Spleen (tissue), 11 donors: ENCODE measurements around the gene DSE. TPM values are rescaled to one million over a fixed set of nuclear protein-coding genes. Genes with fewer than 3 reads are reported as not detected.

Experiments
- DNase-seq: peaks from one replicate; pipeline ENCODE4 v3.0.0-alpha.2; 2020
- H3K27ac ChIP-seq, 8 donors: fragments of 200-600 bp; sonication (generic) in 7 of 8; 1 replicate in 4 of 8; 2 replicates in 4 of 8; pipeline versions ENCODE4 v1.5.0 to v1.8.0; 2016 to 2021; ENCODE audit warnings: inconsistent platforms in 4 of 8, mild to moderate bottlenecking in 4 of 8, moderate library complexity in 1 of 8
- H3K27me3 ChIP-seq, 7 donors: fragments of 200-600 bp; sonication (generic) in 6 of 7; replicated peaks in 1 of 7; 1 replicate in 4 of 7; 2 replicates in 3 of 7; pipeline versions ENCODE4 v1.5.0 to v1.8.0; 2016 to 2021; ENCODE audit warnings: inconsistent platforms in 3 of 7, mild to moderate bottlenecking in 1 of 7
- H3K36me3 ChIP-seq, 6 donors: fragments of 200-600 bp; sonication (generic) in 5 of 6; 1 replicate in 4 of 6; 2 replicates in 2 of 6; pipeline versions ENCODE4 v1.5.0 to v1.8.0; 2016 to 2021; ENCODE audit warnings: inconsistent platforms in 2 of 6
- H3K4me1 ChIP-seq, 6 donors: fragments of 200-600 bp; sonication (generic) in 5 of 6; 1 replicate in 3 of 6; 2 replicates in 3 of 6; pipeline versions ENCODE4 v1.5.0 to v1.8.0; 2016 to 2021; ENCODE audit warnings: inconsistent platforms in 3 of 6
- H3K4me3 ChIP-seq, 8 donors: fragments of 200-600 bp; sonication (generic) in 7 of 8; 1 replicate in 4 of 8; 2 replicates in 4 of 8; pipeline versions ENCODE4 v1.5.0 to v1.8.0; 2016 to 2021; ENCODE audit warnings: inconsistent platforms in 4 of 8, mild to moderate bottlenecking in 4 of 8, moderate library complexity in 2 of 8
- H3K9me3 ChIP-seq, 8 donors: fragments of 200-600 bp; sonication (generic) in 7 of 8; 1 replicate in 4 of 8; 2 replicates in 4 of 8; pipeline versions ENCODE4 v1.5.0 to v1.8.0; 2016 to 2021; ENCODE audit warnings: inconsistent platforms in 4 of 8
- CTCF ChIP-seq, 11 experiments: fragments of 200-600 bp in 7 of 11; fragments of 450-650 bp in 4 of 11; sonication (generic) in 4 of 11; IDR thresholded peaks in 8 of 11; conservative IDR thresholded peaks in 3 of 11; 1 replicate in 7 of 11; 2 replicates in 4 of 11; pipeline versions ENCODE4 v1.4.0 to v1.8.0; 2016 to 2021; ENCODE audit warnings: antibody characterized with exemption in 11 of 11, inconsistent platforms in 4 of 11, mild to moderate bottlenecking in 1 of 11
- POLR2A ChIP-seq, 3 donors: fragments of 450-650 bp; IDR thresholded peaks; one replicate each; pipeline ENCODE4 v1.5.1; 2017; ENCODE audit warnings: antibody characterized with exemption in 3 of 3, mild to moderate bottlenecking in 1 of 3
- POLR2AphosphoS5 ChIP-seq, 3 donors: sonication (generic); formaldehyde crosslinking; IDR thresholded peaks; one replicate each; pipeline ENCODE4 v1.5.1; 2017; ENCODE audit warnings: antibody characterized with exemption in 3 of 3
- WGBS, 5 donors: extraction: QIAGEN DNeasy Blood & Tissue Kit in 3 of 5; methylation state at CpG; one replicate each; pipeline versions ENCODE4 v1.1.5 to v1.1.7; 2013 to 2018; 5-methylcytosine and 5-hydroxymethylcytosine counted together
- intact Hi-C: fragments of 100-400 bp; cut with DNase I; formaldehyde crosslinking; loops from one replicate; pipeline ENCODE4 v1.15.0; 2023; ENCODE audit warnings: low total_unique reads
- polyA plus RNA-seq, 3 donors: library from polyadenylated mRNA; stranded (reverse); fragments of 200-250 nt; gene quantifications; one replicate each; pipeline ENCODE4 v1.2.1, GENCODE V29; 2013
- total RNA-seq, 7 donors: library from RNA; depleted of rRNA in 3 of 7; stranded (reverse); fragments of >200 nt in 3 of 7; fragmentation: NEBNext Ultra II Directional in 4 of 7; extraction: Animal tissue kit (Norgen Biotek cat#: 25700) in 4 of 7; gene quantifications; one replicate each; pipeline versions ENCODE4 v1.1.0 to v1.2.1, GENCODE V29; 2016 to 2021
- donor health status: healthy with polysubstance abuse.
- donor health status: DM: no; HTN: no; CAD: no; lungs with moderate emphysema.
- donor health status: DM: no; HTN: no; CAD: no.
- donor health status: Bipolar disorder and iron deficiency.
- donor health status: healthy.
- donor health status: DM: no; HTN: no; CAD: no.
- donor health status: DM: yes; HTN: yes; CAD: no.

The DSE gene
- total and polyA plus RNA-seq, 10 donors = 8.2 to 82.3 (median 61.7) TPM

GRCh38 chr6:116461932-116462885, 91.5 kb downstream of the DSE start:
- peaks cover 18 to 73% (median 53%) of the 10 kb centered on the region in 6 donors for H3K4me1 ChIP-seq
- TF ChIP-seq CTCF (IDR thresholded peaks at IDR 0.05 in 8 of 11, conservative IDR thresholded peaks at IDR 0.05 in 3 of 11) = peak in 1 of 11 experiments; percentile 3
- TF ChIP-seq POLR2AphosphoS5 (IDR thresholded peaks at IDR 0.05) = peak; percentile 68 to 85 (median 83)
- TF ChIP-seq POLR2A (IDR thresholded peaks at IDR 0.05) = peak in 1 of 3 donors; percentile 21
- DNase-seq = peak; percentile 96
- H3K27me3 ChIP-seq = peaks cover 0 to 7% (median 0%) of the 10 kb centered on the region in 7 donors
- no peaks in the 10 kb centered on the region for H3K9me3 ChIP-seq
- H3K27ac ChIP-seq = peak overlapping the region; percentile 79 to 94 (median 90)
- H3K4me3 ChIP-seq = peak overlapping the region; percentile 42 to 78 (median 58)
- intact Hi-C loops = no loop called here
- 2 to 7% (median 3%) methylated on average over 41 to 84 of the region's 84 CpGs for WGBS, 5 donors
- no peaks in the 10 kb centered on the region for H3K36me3 ChIP-seq

- peaks cover 0 to 7% (median 0%) of the 10 kb centered on the region in 7 donors for H3K27me3 ChIP-seq
- 49 to 66% (median 57%) methylated on average over 4 of the region's 4 CpGs for WGBS, 5 donors
- H3K9me3 ChIP-seq = no peaks in the 10 kb centered on the region
- DNase-seq = no peak
- peaks cover 18 to 82% (median 53%) of the 10 kb centered on the region in 6 donors for H3K4me1 ChIP-seq
- no peak for TF ChIP-seq CTCF (IDR thresholded peaks at IDR 0.05 in 8 of 11, conservative IDR thresholded peaks at IDR 0.05 in 3 of 11)
- TF ChIP-seq POLR2A (IDR thresholded peaks at IDR 0.05) = no peak
- TF ChIP-seq POLR2AphosphoS5 (IDR thresholded peaks at IDR 0.05) = no peak
- peak overlapping the region in 7 of 8 donors; percentile 53 to 78 (median 59) for H3K4me3 ChIP-seq
- intact Hi-C loops = no loop called here
- H3K27ac ChIP-seq = peak overlapping the region; percentile 79 to 94 (median 90)
- H3K36me3 ChIP-seq = no peaks in the 10 kb centered on the region
These were observed 92.6 kb downstream of the DSE start for GRCh38 chr6:116463301-116463700.

- peak overlapping the region; percentile 79 to 94 (median 90) for H3K27ac ChIP-seq
- 16 to 23% (median 22%) methylated on average over 5 of the region's 5 CpGs for whole genome bisulfite sequencing, 5 donors
- TF ChIP-seq CTCF (IDR thresholded peaks at IDR 0.05 in 8 of 11, conservative IDR thresholded peaks at IDR 0.05 in 3 of 11) = peak in 1 of 11 experiments; percentile 12
- peak in 2 of 3 donors; percentile 49 to 57 for TF ChIP-seq POLR2AphosphoS5 (IDR thresholded peaks at IDR 0.05)
- TF ChIP-seq POLR2A (IDR thresholded peaks at IDR 0.05) = peak in 1 of 3 donors; percentile 21
- no peaks in the 10 kb centered on the region for H3K36me3 ChIP-seq
- peak overlapping the region in 2 of 8 donors; percentile 39 to 58 for H3K4me3 ChIP-seq
- no peaks in the 10 kb centered on the region for H3K9me3 ChIP-seq
- H3K4me1 ChIP-seq = peaks cover 14 to 78% (median 52%) of the 10 kb centered on the region in 6 donors
- intact Hi-C loops = no loop called here
- peak; percentile 75 for DNase-seq
- H3K27me3 ChIP-seq = peaks cover 0 to 7% (median 0%) of the 10 kb centered on the region in 7 donors
These were observed 94.5 kb downstream of the DSE start for GRCh38 chr6:116465246-116465645.

- Histone ChIP-seq H3K36me3 (no peaks in the 10 kb centered on the region), H3K4me3 (no peak overlapping the region), H3K27ac (peak overlapping the region in 4 of 8 donors; percentile 90 to 93 (median 91)), H3K9me3 (no peaks in the 10 kb centered on the region), H3K4me1 (peaks cover 8 to 65% (median 40%) of the 10 kb centered on the region in 6 donors), H3K27me3 (peaks cover 0 to 4% (median 0%) of the 10 kb centered on the region in 7 donors)
- TF ChIP-seq POLR2AphosphoS5 (IDR thresholded peaks at IDR 0.05) (no peak), POLR2A (IDR thresholded peaks at IDR 0.05) (no peak), CTCF (IDR thresholded peaks at IDR 0.05 in 8 of 11, conservative IDR thresholded peaks at IDR 0.05 in 3 of 11) (no peak)
- DNase-seq = no peak
- WGBS, 5 donors = 93 to 100% (median 96%) methylated on average over 1 of the region's 1 CpG
- intact Hi-C loops = no loop called here
These were observed 96.3 kb downstream of the DSE start for GRCh38 chr6:116467096-116467495.
